Endothelial cell of umbilical vein (primary cell): ENCODE data around the gene PRKCB. TPM values are rescaled to one million over a fixed set of nuclear protein-coding genes. Genes with fewer than 3 reads are reported as not detected.

Source experiments
- BruUV-seq: library from RNA; stranded (reverse); fragments of 400-500 nt; replicated peaks from 2 replicates; lab custom pipeline; 2021; lab: Mats Ljungman, UMichigan
- CTCF ChIA-PET: fragments of 300-600, 350-600 bp; sonication (Branson Sonifier 250); formaldehyde crosslinking; loops from one replicate; lab custom pipeline; 2021; ENCODE audit warnings: antibody characterized with exemption, inconsistent platforms; lab: Charles Lee
- POLR2A ChIA-PET: fragments of 300-600, 350-600 bp; sonication (Branson Sonifier 250); formaldehyde crosslinking; loops from one replicate; lab custom pipeline; 2021; ENCODE audit warnings: antibody characterized with exemption, inconsistent platforms; lab: Charles Lee
- DNase-seq: peaks from one replicate; pipeline ENCODE4 v3.0.0-alpha.2; 2011; ENCODE audit warnings: low read depth, low spot score
- FAIRE-seq: peaks from 2 replicates; lab custom pipeline; 2011; peaks lifted over from hg19 to GRCh38; lab: Jason Lieb, UNC
- H2AFZ ChIP-seq: 2 replicates; pipeline ENCODE4 v1.6.0; 2012; ENCODE audit warnings: low read depth, low read length, control low read depth, inconsistent platforms
- H3K27ac ChIP-seq: 2 replicates; pipeline ENCODE4 v1.5.1; 2011; ENCODE audit warnings: low read depth, mild to moderate bottlenecking, control low read depth, low read length, moderate library complexity; ENCODE audit not compliant: insufficient read depth
- H3K27me3 ChIP-seq, 2 experiments: 2 replicates each; pipeline versions ENCODE4 v1.6.0 to v1.6.1; 2011; ENCODE audit warnings: low read length in 2 of 2, mixed read lengths in 1 of 2; ENCODE audit not compliant: control insufficient read depth in 2 of 2, insufficient read depth in 2 of 2
- H3K36me3 ChIP-seq, 2 experiments: 2 replicates in 1 of 2; 3 replicates in 1 of 2; pipeline ENCODE4 v1.5.1; 2011; ENCODE audit warnings: low read length in 2 of 2, mild to moderate bottlenecking in 1 of 2, moderate library complexity in 1 of 2; ENCODE audit not compliant: control insufficient read depth in 2 of 2, insufficient read depth in 2 of 2; ENCODE audit errors: extremely low read depth in 1 of 2
- H3K4me1 ChIP-seq: 3 replicates; pipeline ENCODE4 v1.5.1; 2011; ENCODE audit warnings: mild to moderate bottlenecking, low read length; ENCODE audit not compliant: control insufficient read depth, insufficient read depth; ENCODE audit errors: extremely low read depth
- H3K4me2 ChIP-seq: 2 replicates; pipeline ENCODE4 v1.6.1; 2011; ENCODE audit warnings: low read length, control low read depth, mixed read lengths; ENCODE audit not compliant: insufficient read depth
- H3K4me3 ChIP-seq, 3 experiments: fragments of 200-600 bp in 1 of 3; sonication (generic), shearing (Covaris generic) in 1 of 3; replicated peaks in 1 of 3; 2 replicates each; pipeline ENCODE4 v1.5.1; 2011 to 2016; ENCODE audit warnings: control low read depth in 3 of 3, low read length in 3 of 3, mild to moderate bottlenecking in 2 of 3, inconsistent platforms in 1 of 3, low read depth in 1 of 3, moderate library complexity in 1 of 3; ENCODE audit not compliant: insufficient read depth in 1 of 3
- H3K79me2 ChIP-seq: 2 replicates; pipeline ENCODE4 v1.6.0; 2012; ENCODE audit warnings: low read length, inconsistent platforms; ENCODE audit not compliant: control insufficient read depth, insufficient read depth
- H3K9ac ChIP-seq: replicated peaks from 2 replicates; pipeline ENCODE3; 2011; ENCODE audit warnings: low read length, control low read depth; ENCODE audit not compliant: insufficient read depth; ENCODE audit errors: extremely low read depth
- H3K9me1 ChIP-seq: replicated peaks from 3 replicates; pipeline ENCODE4 v1.6.0; 2011; ENCODE audit warnings: mild to moderate bottlenecking, low read length; ENCODE audit not compliant: control insufficient read depth, insufficient read depth; ENCODE audit errors: extremely low read depth
- H3K9me3 ChIP-seq: replicated peaks from 2 replicates; pipeline ENCODE4 v1.5.1; 2012; ENCODE audit warnings: low read length, inconsistent platforms; ENCODE audit not compliant: control insufficient read depth, insufficient read depth
- H4K20me1 ChIP-seq: replicated peaks from 2 replicates; pipeline ENCODE3; 2011; ENCODE audit warnings: mild to moderate bottlenecking, low read length; ENCODE audit not compliant: control insufficient read depth, insufficient read depth; ENCODE audit errors: extremely low read depth
- EZH2 ChIP-seq: IDR thresholded peaks from 2 replicates; pipeline ENCODE4 v1.6.1; 2012; ENCODE audit warnings: borderline replicate concordance, low read depth, mild to moderate bottlenecking, moderate library complexity, low read length, inconsistent platforms; ENCODE audit not compliant: severe bottlenecking
- FOS ChIP-seq: IDR thresholded peaks from 2 replicates; pipeline ENCODE4 v1.6.1; 2011; ENCODE audit warnings: mild to moderate bottlenecking, low read length, moderate library complexity, borderline replicate concordance; ENCODE audit not compliant: insufficient read depth
- GATA2 ChIP-seq: IDR thresholded peaks from 2 replicates; pipeline ENCODE4 v1.7.0; 2011; ENCODE audit warnings: low read depth, mild to moderate bottlenecking, moderate library complexity, mixed read lengths, low read length; ENCODE audit not compliant: insufficient read length, insufficient read depth
- JUN ChIP-seq: IDR thresholded peaks from 2 replicates; pipeline ENCODE4 v1.6.1; 2011; ENCODE audit warnings: borderline replicate concordance, low read depth; ENCODE audit not compliant: insufficient read length, insufficient read depth
- MYC ChIP-seq: IDR thresholded peaks from one replicate; pipeline ENCODE4 v1.6.1; 2011; ENCODE audit warnings: mild to moderate bottlenecking, low read depth, low read length
- POLR2A ChIP-seq: IDR thresholded peaks from 2 replicates; pipeline ENCODE4 v1.6.1; 2012; ENCODE audit warnings: low read depth, mild to moderate bottlenecking, control low read depth, low read length
- POLR2AphosphoS5 ChIP-seq: IDR thresholded peaks from 2 replicates; pipeline ENCODE4 v1.6.1; 2012; ENCODE audit warnings: low read depth, mild to moderate bottlenecking, control low read depth, low read length, moderate library complexity; ENCODE audit not compliant: insufficient read depth
- dilution Hi-C: fragments of 300-500 bp; cut with MboI; formaldehyde crosslinking; loops from one replicate; pipeline ENCODE4 v1.15.0; 2019; ENCODE audit warnings: low sequenced_read_pairs; ENCODE audit not compliant: extremely low pct_ligation_motif_present
- intact Hi-C: fragments of 100-400 bp; cut with micrococcal nuclease; formaldehyde crosslinking; loops from one replicate; pipeline ENCODE4 v1.10.0; 2022
- polyA plus RNA-seq, 4 experiments: library from polyadenylated mRNA; depleted of rRNA in 3 of 4; stranded (reverse) in 3 of 4; unstranded in 1 of 4; fragments of >200 nt; gene quantifications; 2 replicates each; pipeline versions ENCODE4 v1.2.1 to v1.2.3, GENCODE V29; 2011 to 2012; ENCODE audit warnings: missing spikeins in 1 of 4
- total RNA-seq: library from RNA; stranded (reverse); gene quantifications from 2 replicates; pipeline ENCODE4 v1.2.3, GENCODE V29; 2021
- TF ChIP-seq, protein P1 (sequence below), 2 donors: IDR thresholded peaks; 1 replicate in 1 of 2; 2 replicates in 1 of 2; pipeline ENCODE4 v1.5.1; 2011; ENCODE audit warnings: low read length in 2 of 2, mild to moderate bottlenecking in 2 of 2, moderate library complexity in 2 of 2, control low read depth in 1 of 2, inconsistent platforms in 1 of 2, low read depth in 1 of 2; ENCODE audit not compliant: insufficient read depth in 1 of 2; ENCODE audit errors: extremely low read depth in 1 of 2
- TF ChIP-seq, protein P2 (sequence below): IDR thresholded peaks from 2 replicates; pipeline ENCODE4 v1.6.1; 2011; ENCODE audit not compliant: insufficient read depth, insufficient read length

Gene PRKCB
- total and polyA plus RNA-seq, 2 donors (not counting 3 experiments of a cell fraction or from before 2014, with no cell fraction given) = 0.01 TPM; not detected in 1

DNA sequence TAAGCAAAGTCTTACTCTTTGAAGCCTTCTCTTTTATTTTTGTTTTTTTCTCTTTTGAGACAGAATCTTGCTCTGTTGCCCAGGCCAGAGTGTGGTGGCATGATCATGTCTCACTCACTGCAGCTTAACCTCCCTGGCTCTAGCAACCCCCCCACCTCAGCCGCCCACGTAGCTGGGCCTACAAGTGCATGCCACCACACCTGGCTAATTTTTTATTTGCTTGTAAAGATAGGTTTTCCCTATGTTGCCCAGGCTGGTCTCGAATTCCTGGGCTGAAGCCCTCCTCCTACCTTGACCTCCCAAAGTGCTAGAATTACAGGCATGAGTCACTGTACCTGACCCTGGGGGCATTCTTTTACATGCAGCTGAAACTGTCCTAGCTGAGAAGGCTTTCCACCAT, 154.7 kb downstream of the PRKCB start:
- H3K4me1 ChIP-seq = no peaks in the 10 kb centered on the region
- dilution Hi-C loops (no loop called here), intact Hi-C loops (no loop called here)
- no peak overlapping the region for H3K9ac ChIP-seq
- no peaks in the 10 kb centered on the region for H3K9me1 ChIP-seq
- no peak overlapping the region for H3K4me2 ChIP-seq
- H4K20me1 ChIP-seq = no peaks in the 10 kb centered on the region
- no peak overlapping the region for H3K27ac ChIP-seq
- ChIA-PET CTCF (interaction anchor here (0.6 to 1.8 kb wide), 2 partner anchors 20 to 23 kb away, joined by 3 to 5 read pairs; no protein-coding TSS in a partner anchor), POLR2A (no interaction called here)
- H3K36me3 ChIP-seq = no peaks in the 10 kb centered on the region
- FAIRE-seq (no peak), DNase-seq (no peak)
- TF ChIP-seq POLR2AphosphoS5 = no peak
- no peak for TF ChIP-seq MYC
- no peak for TF ChIP-seq JUN
- TF ChIP-seq, protein P1, sequence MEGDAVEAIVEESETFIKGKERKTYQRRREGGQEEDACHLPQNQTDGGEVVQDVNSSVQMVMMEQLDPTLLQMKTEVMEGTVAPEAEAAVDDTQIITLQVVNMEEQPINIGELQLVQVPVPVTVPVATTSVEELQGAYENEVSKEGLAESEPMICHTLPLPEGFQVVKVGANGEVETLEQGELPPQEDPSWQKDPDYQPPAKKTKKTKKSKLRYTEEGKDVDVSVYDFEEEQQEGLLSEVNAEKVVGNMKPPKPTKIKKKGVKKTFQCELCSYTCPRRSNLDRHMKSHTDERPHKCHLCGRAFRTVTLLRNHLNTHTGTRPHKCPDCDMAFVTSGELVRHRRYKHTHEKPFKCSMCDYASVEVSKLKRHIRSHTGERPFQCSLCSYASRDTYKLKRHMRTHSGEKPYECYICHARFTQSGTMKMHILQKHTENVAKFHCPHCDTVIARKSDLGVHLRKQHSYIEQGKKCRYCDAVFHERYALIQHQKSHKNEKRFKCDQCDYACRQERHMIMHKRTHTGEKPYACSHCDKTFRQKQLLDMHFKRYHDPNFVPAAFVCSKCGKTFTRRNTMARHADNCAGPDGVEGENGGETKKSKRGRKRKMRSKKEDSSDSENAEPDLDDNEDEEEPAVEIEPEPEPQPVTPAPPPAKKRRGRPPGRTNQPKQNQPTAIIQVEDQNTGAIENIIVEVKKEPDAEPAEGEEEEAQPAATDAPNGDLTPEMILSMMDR (IDR thresholded peaks at IDR 0.05; ENCODE audit: extremely low read depth in 1 of 2, insufficient read depth in 1 of 2, low read depth in 1 of 2, low read length in 2 of 2) = no peak
- no peak for TF ChIP-seq EZH2
- TF ChIP-seq, protein P2, sequence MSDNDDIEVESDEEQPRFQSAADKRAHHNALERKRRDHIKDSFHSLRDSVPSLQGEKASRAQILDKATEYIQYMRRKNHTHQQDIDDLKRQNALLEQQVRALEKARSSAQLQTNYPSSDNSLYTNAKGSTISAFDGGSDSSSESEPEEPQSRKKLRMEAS = no peak
- no peak for TF ChIP-seq FOS
- TF ChIP-seq GATA2 = no peak
- no peak for TF ChIP-seq POLR2A
- BruUV-seq = no TSS peak
- no peak overlapping the region for H3K4me3 ChIP-seq
- no peaks in the 10 kb centered on the region for H3K27me3 ChIP-seq
- no peak overlapping the region for H2AFZ ChIP-seq
- no peaks in the 10 kb centered on the region for H3K79me2 ChIP-seq
- no peaks in the 10 kb centered on the region for H3K9me3 ChIP-seq
